ENCODE results near the gene TP53TG5.

The TP53TG5 gene

DNA sequence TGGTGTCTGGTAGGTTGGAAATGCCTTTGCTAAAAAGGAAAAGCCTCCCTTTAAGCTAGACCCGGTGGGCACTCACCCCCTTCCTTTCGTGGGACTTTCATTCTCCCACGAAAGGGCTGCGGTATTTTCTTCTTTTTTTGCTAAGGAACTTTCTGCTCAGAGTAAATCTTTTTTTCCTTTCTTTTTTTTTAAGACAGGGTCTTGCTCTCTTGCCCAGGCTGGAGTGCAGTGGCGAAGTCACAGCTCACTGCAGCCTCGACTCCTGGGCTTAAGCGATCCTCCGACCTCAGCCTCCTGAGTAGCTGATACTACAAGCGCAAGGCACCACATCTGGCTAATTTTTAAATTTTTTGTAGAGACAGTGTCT is 4.0 kb downstream of the TP53TG5 start:
- no peak for DNase-seq (ENCODE audit: low read depth)
- H3K4me3 ChIP-seq (ENCODE audit: low read depth, low read length), result no peak overlapping the region
- TF ChIP-seq, protein P1, sequence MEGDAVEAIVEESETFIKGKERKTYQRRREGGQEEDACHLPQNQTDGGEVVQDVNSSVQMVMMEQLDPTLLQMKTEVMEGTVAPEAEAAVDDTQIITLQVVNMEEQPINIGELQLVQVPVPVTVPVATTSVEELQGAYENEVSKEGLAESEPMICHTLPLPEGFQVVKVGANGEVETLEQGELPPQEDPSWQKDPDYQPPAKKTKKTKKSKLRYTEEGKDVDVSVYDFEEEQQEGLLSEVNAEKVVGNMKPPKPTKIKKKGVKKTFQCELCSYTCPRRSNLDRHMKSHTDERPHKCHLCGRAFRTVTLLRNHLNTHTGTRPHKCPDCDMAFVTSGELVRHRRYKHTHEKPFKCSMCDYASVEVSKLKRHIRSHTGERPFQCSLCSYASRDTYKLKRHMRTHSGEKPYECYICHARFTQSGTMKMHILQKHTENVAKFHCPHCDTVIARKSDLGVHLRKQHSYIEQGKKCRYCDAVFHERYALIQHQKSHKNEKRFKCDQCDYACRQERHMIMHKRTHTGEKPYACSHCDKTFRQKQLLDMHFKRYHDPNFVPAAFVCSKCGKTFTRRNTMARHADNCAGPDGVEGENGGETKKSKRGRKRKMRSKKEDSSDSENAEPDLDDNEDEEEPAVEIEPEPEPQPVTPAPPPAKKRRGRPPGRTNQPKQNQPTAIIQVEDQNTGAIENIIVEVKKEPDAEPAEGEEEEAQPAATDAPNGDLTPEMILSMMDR (IDR thresholded peaks at IDR 0.05; ENCODE audit: low read depth, low read length, missing control alignments), result no peak

DNA sequence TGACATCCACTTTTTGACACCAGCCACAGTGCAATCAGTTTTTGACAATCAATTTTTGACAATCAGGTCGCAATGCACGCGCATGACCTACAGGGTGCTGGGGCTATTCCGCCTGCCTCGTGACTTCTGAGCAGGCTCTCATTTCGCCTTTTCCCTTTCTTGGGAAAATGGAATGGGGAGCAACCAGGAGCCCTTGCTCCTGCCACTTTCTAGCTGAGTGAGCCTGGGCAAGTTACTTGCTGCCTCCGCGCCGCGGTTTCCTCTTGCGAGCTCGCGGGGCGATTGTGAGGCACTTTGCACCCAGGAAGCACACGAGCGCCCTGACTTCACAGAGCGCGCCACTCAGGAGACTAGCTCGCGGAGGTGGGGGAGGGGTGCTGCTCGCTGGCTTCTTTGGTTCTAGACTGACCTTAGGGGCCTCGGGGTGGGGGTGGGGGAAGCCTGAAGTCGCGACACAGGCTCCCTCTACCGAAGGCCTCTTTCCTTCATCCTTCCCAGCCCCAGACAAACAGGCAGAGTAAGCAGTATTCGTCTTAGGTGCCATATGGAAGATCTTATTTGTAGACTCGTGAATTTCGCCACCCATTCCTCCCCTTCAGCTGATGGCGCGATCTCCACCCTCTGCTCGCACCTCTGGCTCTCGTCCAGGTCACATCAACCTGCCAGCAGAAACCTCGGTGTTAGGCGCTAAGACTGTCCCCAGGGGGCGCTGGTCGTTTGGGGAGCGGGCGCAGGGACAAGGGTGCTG is 4.6 kb downstream of the TP53TG5 start:
- peak overlapping the region; percentile 28 for H3K4me3 ChIP-seq (ENCODE audit: low read depth, low read length)
- DNase-seq (ENCODE audit: low read depth), result peak; percentile 50

DNA sequence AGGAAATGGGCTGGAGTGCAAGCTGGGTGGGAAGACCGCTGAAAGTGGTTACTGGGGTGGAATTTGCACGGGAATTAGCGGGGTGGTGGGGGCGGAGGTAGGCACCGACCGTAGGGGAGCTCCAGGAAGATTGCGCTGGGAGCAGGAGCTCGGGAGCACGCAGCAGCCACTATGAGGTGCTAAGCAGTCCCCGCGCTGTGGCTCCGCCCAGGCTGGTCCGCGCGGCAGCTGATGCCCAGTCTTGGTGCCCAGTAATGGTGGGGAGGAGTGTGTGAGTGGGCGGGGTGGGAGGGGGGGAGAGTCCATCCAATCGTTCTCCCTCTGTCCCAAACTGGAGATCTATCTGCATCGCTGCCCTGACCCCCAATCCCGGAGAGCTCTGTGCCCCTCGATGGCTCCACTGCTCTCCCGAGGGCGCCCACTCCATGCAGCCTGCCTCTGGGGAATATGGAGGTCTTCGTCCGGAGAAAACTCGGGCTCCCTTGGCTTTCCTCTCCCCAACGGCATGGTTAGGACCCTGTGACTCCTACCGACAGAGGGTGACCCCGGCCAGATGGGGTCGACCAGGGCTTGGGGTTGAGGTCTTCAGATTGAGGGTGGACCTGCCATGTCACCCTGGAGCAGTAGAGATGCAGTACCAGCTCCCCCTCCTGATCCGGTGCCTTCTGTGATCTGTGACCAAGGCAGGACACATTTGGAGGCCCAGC is 5.3 kb downstream of the TP53TG5 start:
- DNase-seq (ENCODE audit: low read depth), result no peak
- no peak overlapping the region for H3K4me3 ChIP-seq (ENCODE audit: low read depth, low read length)
- TF ChIP-seq, protein P1 (IDR thresholded peaks at IDR 0.05; ENCODE audit: low read depth, low read length, missing control alignments), result no peak

More for the DNA sequence above, 4.6 kb downstream of the TP53TG5 start:
- TF ChIP-seq, protein P1 (IDR thresholded peaks at IDR 0.05; ENCODE audit: low read depth, low read length, missing control alignments), result peak; percentile 90

DNA sequence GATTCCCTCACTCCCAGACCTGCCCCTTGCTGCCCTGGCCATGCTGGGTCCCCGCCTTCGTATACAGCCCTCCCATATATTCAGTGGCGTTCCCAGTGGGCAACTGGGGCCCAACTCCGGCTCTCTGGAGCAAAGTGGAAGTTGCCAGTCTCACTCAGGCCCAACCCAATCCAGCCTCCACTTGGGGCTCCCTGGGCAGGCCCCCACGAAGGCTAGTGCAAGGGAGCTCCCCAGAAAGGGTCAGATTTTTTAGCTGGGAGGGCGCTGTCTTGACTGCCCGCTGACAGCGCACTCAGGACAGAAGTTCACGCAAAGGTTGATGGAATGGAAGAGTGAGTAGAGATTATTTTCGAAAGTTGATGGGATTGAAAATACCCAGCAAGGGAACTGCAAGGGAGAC is 5.9 kb downstream of the TP53TG5 start:
- H3K4me3 ChIP-seq (ENCODE audit: low read depth, low read length), result no peak overlapping the region
- DNase-seq (ENCODE audit: low read depth), result no peak
- TF ChIP-seq, protein P1 (IDR thresholded peaks at IDR 0.05; ENCODE audit: low read depth, low read length, missing control alignments), result no peak

DNA sequence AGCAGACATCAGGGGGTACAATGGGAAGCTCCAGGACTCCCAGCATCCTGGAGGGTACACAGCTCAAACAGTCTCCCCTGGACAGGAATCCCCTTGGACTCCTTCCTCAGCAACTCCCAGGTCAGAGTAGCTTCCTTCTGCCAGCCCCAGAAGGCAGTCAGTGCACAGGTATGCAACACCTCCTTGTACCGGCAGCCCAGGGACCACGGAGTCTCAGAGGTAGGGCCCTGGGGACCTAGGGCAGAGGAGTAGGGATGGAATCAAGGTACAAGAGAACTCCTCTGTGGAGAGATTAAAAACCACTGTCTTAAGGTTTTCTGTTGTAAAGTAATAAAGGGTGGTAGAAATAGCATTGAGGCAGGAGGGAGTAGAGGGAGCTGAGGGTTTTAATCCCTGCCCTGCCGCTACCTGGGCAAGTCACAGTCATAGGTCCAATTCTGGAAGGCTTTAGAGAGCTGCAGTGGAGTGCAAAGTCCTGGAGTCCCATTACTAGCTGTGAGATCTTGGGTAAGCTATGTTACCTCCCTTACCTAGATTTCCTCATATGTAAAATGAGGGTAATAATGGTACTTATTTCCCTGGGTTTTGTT is 7.5 kb downstream of the TP53TG5 start:
- no peak for DNase-seq (ENCODE audit: low read depth)
- TF ChIP-seq, protein P1 (IDR thresholded peaks at IDR 0.05; ENCODE audit: low read depth, low read length, missing control alignments), result no peak
- H3K4me3 ChIP-seq (ENCODE audit: low read depth, low read length), result no peak overlapping the region

DNA sequence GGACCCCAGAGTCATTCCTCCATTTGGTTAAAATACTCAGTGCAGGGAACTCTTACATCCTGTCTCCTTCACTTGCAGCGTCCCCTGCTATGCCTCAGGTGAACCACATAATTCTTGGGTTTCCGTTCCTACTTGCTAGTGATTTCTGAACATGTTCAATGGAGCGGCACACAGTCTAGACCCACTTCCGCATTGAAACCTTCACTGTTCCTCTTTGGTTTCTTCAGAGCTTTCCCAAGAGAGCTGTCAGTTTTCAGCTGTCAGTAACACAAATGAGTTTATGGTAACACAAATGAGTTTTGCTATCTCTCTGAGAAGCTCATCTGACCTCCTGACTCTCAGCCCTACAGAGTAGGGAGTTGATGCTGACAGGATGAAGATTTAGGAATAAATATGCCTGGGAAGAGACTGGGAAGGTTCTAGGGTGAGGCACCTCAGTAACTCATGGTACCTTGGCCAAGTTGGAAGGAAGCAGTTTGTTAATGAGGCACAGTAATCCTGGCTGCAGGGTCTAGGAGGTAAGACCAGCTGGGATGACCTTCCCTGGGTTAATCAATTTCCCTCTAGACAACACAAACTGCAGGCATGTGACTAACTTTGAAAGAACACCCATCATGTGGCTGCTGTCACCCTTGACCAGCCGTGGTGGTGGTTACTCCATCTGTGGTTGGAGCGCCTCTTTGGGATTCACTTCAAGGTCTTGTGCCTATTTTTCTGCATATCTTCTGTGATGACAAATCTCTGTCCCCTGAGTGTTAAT is 9.7 kb downstream of the TP53TG5 start:
- no peak overlapping the region for H3K4me3 ChIP-seq (ENCODE audit: low read depth, low read length)
- TF ChIP-seq, protein P1 (IDR thresholded peaks at IDR 0.05; ENCODE audit: low read depth, low read length, missing control alignments), result no peak
- DNase-seq (ENCODE audit: low read depth), result peak; percentile 96

All from GM12864 (cell line).